NCI-H226 (cell line): Measurements from ENCODE around the gene HSPA9.
A peak's percentile ranks its signal among the peaks of the same experiment; 100 is the strongest.

ENCODE experiments used
- DNase-seq: peaks from one replicate; pipeline ENCODE4 v3.0.0-alpha.2; 2015

HSPA9 gene

DNA sequence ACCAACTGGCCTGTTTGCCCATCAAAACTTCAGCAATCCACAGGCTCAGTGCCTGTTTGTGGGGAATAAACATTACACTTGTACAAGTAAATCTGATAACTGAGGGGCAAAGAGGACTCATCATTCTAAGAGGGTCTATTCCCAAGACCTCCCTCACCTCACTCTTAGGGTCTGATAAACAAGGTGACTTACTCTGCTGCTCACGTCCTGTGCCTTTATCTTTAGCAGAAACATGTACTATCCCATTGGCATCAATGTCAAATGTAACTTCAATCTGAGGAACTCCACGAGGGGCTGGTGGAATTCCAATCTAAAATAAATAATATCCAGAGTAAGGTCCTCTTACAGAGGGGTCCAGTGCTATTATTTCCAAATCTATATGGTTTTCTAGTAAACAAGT, 17.5 kb downstream of the HSPA9 start:
- DNase-seq, result no peak

DNA sequence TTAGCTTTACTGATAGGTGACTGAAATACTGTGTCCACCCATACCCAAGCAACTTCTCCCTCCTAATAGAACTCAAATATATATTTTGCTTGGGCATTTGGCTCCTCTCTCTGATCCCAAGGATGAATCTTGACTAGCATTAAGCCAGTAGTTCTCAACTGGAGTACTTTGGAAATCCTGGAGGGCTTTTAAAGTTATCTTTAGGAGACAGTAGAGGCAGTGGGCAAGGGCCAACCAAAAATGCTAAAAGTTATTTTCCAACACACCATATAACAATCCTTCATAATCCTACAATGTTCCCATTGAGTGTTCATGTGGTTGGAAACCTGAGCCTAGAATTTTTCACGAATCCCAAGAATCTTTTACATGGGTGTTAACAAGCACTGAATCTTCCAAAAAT, 21.1 kb downstream of the HSPA9 start:
- DNase-seq, result no peak

DNA sequence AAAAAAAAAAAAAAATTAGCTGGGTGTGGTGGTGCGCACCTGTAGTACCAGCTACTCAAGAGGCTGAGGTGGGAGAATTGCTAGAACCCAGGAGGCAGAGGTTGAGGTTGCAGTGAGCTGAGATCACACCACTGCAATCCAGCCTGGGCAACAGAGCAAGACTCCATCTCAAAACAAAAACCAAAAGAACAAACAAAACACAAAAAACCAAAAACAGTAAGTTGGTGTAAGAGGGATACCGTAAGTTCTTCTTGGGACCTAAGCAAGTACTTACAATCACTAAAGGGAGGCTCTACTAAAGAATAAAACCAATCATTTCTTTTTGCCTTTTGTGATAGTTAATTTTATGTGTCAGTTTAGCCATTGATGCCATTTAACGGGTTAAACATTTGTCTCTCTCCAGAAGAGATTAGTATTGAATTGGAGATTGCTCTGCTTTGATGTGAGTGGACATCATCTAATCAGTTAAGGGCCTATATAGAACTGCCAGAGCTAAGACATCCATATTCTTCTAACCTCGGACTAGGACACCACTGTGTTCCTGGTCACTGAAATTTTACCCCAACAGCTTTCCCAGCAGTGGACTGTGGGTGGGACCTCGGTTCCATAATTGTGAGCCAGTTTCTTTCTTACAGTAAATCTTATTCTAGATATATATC, 21.6 kb downstream of the HSPA9 start:
- DNase-seq, result no peak

DNA sequence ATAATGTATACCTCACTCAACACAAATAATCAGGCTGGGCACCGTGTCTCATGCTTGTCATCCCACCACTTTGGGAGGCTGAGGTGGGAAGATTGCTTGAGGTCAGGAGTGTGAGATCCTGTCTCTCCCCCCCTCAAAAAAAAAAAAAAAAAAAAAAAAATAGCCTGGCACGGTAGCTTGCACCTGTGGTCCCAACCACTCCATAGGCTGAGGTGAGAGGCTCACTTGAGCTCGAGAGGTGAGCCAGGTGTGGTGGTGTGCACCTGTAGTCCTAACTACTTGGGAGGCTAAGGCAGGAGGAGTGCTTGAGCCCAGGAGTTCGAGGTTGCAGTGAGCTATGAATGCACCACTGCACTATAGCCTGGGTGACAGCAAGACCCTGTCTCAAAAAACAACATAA, 22.5 kb downstream of the HSPA9 start:
- DNase-seq, result no peak

DNA sequence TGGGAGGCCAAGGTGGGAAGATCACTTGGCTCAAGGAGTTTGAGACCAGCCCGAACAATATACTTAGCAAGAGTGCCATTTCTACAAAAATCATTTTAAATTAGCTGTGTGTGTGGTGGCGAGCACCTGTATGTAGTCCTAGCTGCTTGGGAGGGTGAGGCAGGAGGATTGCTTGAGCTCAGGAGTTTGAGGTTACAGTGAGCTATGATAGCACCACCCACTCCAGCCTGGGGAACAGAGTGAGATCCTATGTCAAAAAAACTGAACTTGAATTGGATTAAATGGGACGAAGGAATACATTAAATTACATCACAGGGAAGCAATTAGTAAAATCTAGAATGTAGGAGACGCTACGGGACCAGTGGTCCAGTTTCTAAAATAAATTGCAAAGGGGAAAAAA, 25.8 kb downstream of the HSPA9 start:
- no peak for DNase-seq

DNA sequence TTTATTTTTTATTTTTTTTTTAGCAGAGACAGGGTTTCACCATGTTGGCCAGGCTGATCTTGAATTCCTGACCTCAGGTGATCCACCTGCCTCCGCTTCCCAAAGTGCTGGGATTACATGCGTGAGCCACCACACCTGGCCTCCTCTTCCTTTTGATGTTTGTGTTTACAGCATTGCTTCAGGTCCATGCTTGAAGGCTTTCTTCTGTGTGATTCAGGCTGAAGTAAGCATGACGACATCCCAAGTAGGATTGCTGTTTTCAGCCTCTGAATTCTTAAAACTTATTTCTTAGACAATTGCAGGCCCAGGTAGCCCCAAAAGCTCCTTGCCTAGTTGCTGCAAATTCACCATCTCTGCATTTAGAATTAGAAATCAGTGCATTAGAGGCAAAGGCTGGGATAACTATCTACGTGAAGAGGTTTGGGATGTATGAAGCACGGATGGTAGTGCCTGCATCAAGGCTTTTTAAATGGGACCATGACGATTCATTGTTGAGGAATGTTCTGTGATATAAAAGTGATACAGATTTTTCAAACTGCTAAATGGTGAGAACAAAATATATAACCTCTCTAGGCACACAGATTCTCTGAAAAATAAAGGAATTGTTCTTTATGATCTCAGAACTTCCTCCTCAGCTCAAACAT, 29.2 kb downstream of the HSPA9 start:
- no peak for DNase-seq

DNA sequence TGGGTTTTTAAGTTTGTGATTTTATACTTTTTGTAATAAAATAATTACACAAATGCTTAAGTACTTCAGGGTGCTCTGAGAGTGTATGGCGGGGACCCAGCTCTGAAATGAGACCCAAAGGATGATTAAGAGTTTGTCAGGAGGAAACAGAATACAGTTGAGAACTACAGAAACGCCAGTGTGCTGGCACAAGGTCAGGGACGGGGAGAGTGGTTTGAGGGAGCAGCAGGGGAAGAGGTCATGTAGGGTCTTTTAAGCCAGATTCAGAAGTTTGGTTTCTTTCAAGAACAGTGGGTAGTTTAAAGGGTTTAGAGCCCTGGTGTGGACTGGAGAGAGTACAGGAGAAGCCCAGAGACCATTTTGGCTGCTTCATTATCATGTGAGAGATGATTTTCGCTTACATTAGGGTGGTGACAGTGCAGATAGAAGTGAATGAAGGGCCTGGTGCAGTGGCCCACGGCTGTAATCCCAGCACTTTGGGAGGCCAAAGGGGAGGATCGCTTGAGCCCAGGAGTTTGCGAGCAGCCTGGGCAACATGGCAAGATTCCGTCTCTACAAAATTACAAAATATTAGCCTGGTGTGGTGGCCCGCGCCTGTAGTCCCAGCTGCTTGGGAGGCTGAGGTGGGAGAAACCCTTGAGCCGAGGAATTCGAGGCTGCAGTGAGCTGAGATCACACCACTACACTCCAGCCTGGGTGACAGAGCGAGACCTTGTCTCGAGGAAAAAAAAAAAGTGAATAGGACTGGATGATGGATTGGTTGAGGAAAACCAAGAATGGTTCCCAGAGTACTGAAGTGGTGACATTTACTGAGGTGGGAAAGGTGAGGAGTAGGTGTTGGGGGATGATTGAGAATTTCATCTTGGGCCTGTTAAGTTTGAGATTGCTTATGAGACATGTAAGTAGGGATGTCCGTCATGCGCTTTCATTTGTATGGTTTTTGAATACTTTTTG, 30.7 kb downstream of the HSPA9 start:
- DNase-seq, result no peak

DNA sequence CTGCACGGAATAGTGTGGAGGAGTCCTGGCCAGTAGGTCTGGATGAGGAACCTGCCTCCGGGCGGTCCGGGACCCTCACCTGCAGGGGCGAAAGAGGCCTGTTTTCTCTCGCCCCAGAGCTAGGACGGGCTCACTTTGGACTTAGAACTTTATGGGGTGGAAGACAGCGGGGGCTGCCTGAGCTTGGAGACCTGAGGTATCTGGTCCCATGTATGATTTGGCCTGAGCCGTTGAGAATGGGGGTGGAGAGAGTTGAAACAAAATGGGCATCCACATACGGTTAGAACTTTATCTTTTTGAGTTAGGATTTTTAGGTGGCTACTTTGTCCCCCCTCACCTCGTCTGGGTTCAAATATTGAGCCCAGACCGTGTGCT, 31.5 kb downstream of the HSPA9 start:
- no peak for DNase-seq

DNA sequence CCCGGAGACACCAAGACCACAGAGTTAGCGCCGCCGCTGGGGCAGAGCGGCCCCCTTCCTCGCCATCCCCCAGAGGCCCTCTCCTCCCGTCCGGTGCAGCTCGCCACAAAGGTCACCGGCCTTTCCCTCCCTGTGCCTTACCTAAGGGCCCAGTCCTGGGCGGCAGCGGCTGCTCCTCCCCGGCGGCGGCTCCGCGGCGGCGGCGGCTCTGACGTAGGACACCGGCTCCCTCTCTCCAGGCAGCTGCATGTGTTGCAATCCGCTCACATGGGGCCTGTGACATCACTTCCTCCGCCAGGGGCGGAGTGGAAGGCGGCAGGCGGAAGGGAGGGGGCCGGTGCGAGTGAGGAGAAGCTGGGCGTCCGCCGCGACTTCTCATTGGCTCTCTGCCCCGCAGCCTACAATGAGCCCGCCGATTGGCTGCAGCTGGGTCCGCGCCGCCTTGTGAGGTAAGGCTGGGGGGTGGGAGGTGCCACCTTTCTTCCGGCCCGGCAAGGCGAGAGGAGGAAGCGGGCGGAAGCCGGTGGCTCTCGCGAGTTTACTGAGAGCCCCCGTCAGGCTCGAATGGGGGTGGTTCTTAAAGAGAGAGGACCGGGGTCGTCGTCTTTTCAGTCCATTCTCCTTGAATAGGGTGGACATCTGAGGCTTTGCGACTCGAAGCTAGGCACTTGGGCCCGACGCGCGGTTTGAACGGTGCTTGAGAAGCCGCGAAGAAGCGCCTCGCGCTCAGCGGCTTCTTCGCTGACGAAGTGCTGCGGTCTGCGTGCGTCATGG, 32.1 kb downstream of the HSPA9 start, which contains the start of gene ETF1:
Gene ETF1, minus strand, starts transcription at position 281 of the 774 bp plus-strand sequence. CDS start 318 bp downstream, outside the sequence.
- peak; percentile 100 for DNase-seq

DNA sequence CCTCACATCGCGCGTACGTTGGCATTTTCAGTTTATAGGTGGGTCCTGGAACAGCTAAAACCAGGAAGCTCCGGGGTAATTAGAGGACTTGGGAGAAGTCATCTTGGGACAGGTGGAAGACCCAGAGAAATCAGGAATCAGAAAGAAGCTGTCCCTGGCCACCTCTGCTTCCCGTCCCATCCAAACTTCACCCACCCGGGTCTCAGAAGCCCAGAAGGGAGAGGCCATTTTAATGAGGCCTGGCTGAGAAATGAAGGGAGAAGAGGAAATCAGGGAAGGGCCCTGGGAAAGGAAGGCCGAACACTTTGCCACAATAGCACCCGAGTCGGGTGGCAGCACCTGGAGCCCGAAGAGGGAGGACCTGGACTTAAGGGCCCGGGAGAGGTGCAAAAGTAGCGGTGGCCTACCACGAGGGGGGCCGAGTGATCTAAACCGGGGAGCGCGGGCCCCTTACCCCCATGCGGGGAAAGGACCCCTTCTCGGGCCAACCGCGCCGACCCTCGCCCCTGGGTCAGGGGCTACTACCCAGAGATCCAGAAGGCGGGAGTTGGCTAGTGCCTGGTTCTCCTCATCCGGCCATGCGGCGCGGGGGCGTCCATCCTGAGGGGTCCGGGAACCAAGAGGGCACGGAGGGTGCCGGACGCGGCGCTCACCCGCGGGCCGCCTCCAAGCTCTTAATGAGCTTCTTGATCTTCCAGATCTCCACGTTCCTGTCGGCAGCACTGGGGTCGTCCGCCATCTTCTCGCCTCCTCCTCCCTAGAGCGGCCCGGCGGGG, 32.8 kb downstream of the HSPA9 start:
- DNase-seq, result no peak

DNA sequence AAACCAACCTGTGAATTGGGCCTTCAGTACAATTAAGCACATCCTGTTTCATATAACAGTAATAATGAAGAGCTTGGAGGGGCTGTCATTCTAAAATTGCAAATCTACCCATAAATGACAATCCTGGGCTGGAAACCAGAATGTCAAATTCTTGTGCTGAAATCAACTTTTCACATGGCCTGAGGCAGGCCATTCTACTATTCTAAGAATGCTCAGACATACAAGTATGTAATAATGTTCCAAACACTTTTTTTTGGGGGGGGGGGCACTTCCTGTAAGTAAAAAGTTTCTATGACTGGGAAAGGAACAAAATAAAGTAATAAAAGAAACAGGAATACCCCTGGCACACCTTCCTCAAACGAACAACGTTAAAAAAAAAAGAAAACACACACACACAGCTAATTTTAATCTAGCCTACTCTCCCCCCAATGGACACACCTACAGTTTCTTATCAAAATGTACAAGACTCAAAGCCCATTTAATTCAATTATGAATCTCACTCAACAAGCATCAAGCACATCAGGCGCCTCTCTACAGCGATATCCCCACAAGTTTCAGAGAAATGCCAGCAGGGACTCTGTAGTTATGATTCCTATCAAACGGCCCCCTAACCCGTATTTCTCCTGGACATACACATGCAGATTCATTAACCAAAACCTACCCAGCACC, 33.6 kb downstream of the HSPA9 start:
- DNase-seq, result no peak

DNA sequence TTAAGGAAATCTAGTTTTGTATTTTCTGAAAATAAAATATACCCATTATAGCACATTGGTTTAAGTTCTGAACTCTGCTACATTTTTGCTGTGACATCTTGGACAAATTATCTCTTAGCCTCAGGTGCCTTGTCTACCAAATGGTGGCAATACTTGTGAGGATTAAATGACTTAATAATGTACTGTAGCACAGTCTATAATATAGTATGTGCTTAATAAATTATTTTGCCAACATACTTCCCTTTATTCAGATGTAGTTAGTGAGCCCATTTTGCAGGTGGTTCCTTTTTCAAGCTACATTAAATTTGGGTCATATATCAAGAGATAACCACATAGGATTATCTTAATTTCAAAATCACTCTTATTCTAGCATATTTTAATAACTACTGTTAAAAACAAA, 35.4 kb downstream of the HSPA9 start:
- no peak for DNase-seq

DNA sequence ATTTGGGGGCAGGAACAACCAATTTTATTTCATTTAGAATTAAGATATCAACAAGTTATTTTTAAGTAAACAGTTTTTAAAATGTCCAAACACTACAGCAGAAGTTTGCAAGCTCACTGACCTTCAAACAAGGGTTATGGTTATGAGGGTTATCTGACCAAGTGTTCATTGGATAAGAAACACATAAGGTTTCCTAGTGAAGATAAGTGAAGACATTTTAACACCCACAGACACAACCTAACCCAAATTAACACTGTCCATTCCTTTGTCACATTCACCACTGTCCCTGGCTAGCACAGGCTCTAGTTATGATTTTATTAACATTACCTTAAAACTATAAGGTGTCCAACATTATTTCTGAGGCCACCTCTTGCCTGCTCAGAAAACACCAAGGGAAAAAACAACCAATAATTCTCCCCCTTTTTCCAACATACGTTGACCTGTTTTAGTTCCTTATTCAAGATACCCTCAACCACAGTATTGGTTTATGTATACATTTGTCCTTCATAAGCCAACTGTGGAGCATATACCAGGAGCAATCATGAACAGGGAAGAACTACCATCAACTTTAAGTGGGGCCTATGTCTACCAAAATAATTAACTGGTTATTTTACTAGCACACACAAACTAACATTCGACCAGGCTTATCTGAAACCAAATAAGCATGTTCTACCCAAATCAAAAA, 36.1 kb downstream of the HSPA9 start:
- no peak for DNase-seq

DNA sequence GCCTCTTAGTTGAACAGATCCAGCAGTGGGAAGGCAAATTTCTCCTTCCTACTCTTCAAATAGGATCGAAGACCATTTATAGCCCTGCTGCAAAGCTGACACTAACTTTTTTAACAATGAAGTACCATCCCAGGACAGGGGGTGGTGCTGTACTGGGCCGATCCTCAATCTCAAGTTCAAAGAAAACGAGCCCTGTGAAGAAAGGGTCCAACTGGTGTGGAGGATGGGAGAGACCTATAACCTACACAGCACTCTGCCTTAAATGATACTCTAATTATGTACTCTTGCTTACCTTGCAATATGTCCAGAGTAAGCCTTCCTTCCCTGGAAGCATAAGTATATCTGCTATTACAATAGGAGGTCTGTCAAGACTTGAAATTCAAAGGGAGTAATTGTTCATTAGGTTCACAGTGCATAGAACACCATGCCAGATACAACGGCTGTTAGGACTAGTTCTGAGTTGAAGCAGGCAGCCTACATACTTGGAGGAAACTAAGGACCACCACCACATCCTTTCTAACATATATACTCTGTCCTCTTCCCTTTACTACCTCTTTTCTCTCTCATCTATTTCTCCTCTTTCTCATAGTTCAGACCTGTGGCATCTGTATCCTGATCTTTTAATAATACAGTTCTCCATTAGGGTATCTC, 38.4 kb downstream of the HSPA9 start:
- DNase-seq, result no peak

DNA sequence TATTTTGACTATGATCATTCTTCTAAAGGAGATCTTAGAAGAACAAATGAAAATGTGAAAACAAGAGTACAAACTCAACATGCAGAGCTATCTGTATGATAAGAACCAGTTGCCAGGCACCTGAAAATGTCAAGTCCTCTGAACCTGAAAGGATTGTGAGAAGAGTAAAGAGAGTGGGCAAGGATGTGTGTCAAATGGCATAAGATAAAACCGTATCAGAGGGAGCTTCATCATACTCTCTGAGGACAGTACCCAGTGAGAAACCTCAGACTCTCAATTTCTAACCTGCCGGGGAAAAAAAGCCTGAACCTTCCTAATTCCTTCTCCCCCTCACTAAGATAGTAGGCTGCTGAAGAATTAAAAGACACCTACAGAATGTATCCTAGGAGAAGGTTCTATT, 39.0 kb downstream of the HSPA9 start:
- no peak for DNase-seq

DNA sequence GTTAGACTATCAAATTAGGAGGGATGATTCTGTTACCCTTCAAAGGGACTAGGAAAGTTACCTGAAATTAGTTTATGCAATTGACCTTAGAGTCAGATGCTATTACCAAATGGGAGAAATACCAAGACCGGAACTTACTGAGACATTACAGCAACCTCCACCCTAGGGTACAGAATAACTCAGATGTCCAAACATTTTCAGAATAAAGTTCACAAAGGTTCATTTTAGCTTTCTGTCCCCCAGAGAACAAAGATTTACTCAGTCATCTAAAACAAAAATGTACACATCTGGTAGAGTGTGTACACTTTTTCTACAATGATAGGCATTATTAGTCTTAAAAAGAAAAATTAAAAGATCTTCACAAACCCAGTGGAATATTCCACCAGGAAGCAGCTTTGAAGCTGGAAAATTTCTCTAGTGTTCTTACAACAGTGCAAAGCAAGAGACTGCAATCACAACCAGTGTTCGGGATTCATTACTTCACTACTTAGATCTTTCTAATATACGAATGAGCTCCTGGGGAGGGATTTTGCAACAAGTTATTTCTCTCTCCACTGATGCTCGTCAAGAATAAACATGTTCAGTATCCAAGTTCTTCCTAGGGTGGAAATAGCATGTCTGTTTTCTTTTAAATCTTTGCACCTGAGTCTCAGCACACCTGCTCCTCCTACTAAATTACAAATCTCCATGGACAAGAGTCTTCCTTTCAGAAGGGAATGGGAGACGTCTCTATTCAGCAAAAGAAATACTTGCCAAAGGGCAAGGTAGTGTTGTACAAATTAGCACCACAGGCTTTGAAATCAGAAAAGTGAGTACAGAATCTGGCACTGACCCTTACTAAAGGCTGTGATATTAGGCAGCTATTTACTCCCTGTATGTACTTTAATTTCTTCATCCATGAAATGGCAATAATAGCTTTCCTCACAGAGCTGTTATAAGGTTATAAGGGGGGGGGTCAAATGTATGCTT, 40.9 kb downstream of the HSPA9 start:
- DNase-seq, result no peak

DNA sequence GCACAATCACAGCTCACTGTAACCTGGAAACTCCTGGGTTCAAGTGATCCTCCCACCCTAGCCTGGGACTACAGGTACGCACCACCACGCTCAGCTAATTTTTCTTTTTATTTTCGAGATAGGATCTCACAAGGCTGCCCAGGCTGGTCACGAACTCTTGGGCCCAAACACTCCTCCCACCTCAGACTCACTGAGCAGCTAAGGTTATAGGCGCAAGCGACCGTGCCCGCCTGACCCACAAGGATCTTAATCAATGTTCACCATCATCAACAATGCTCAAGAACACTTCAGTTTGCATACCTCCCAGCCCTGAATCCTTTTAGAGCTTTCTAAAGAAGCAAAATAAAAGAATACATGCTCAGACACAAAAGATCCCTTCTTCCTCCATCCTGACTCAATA, 45.4 kb downstream of the HSPA9 start:
- DNase-seq, result no peak

DNA sequence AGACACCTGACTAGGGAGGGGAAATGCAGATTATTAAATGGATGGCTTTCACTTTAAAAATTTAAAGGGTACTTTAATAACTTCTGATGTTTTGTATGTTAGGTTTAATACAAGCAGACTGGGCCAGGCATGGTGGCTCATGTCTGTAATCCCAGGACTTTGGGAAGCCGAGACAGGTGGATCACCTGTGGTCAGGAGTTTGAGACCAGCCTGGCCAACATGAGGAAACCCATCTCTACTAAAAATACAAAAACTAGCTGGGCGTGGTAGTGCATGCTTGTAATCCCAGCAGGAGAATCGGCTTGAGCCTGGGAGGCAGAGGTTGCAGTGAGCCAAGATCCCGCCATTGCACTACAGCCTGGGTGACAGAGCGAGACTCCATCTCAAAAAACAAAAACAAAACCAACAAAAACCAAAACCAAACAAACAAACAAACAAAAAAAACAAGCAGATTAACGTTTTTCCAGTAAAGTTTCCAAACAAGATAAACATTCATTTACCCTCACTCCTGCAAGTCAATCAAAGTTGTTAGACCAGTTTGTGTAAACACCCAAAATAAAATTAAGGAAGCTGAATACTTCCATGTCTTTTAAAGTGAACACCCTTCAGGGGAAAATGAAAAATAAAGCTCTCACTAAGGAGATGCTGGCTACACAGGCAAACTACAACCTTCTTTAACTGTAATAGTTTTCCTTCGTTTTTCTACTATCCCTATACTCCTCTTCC, 46.3 kb downstream of the HSPA9 start:
- no peak for DNase-seq
